GM18867 (cell line): ENCODE results near the gene TRIP11.

Experiments used
- ATAC-seq: cut with Tn5 transposase; IDR thresholded peaks from one replicate; pipeline ENCODE4 v1.9.1; 2021; ENCODE audit warnings: mild to moderate bottlenecking, moderate library complexity; ENCODE audit not compliant: unreplicated experiment

Gene TRIP11

GRCh38 chr14:91961297-91962220 lies 78.3 kb downstream of the TRIP11 start:
- no peak for ATAC-seq

- ATAC-seq: no peak
These were observed 82.0 kb downstream of the TRIP11 start for GRCh38 chr14:91957876-91958313.

GRCh38 chr14:91956616-91957015 lies 83.2 kb downstream of the TRIP11 start:
- ATAC-seq: no peak

GRCh38 chr14:91955168-91955567 lies 84.7 kb downstream of the TRIP11 start:
- no peak for ATAC-seq

GRCh38 chr14:91953170-91953985 lies 86.5 kb downstream of the TRIP11 start:
- no peak for ATAC-seq

GRCh38 chr14:91947475-91948184 lies 92.2 kb downstream of the TRIP11 start, which contains the start of gene FBLN5:
FBLN5 (minus strand) TSS chr14:91947694; CDS start chr14:91947229, 465 bp downstream.
- ATAC-seq: no peak

- ATAC-seq: no peak
These were observed 93.0 kb downstream of the TRIP11 start for GRCh38 chr14:91946622-91947474.

GRCh38 chr14:91945751-91946621 lies 93.9 kb downstream of the TRIP11 start:
- ATAC-seq: no peak

- ATAC-seq: no peak
These were observed 96.9 kb downstream of the TRIP11 start for GRCh38 chr14:91942946-91943345.

GRCh38 chr14:91942128-91942527 lies 97.7 kb downstream of the TRIP11 start:
- no peak for ATAC-seq

GRCh38 chr14:91940209-91940608 lies 99.7 kb downstream of the TRIP11 start:
- no peak for ATAC-seq

- no peak for ATAC-seq
These were observed 104.3 kb downstream of the TRIP11 start for GRCh38 chr14:91935586-91935985.

- ATAC-seq: no peak
These were observed 105.1 kb downstream of the TRIP11 start for GRCh38 chr14:91934554-91935285.

GRCh38 chr14:91931478-91932088 lies 108.3 kb downstream of the TRIP11 start:
- ATAC-seq: no peak

- ATAC-seq: no peak
These were observed 110.2 kb downstream of the TRIP11 start for GRCh38 chr14:91929700-91930099.

GRCh38 chr14:91927800-91928199 lies 112.1 kb downstream of the TRIP11 start:
- ATAC-seq: no peak

GRCh38 chr14:91927191-91927590 lies 112.7 kb downstream of the TRIP11 start:
- no peak for ATAC-seq
